Stimulated activated CD4-positive, alpha-beta T cell treated with anti-CD3 and anti-CD28 coated beads, Interleukin-2, amount 100 ng/mL, for 4 hours (primary cell): ENCODE measurements around the gene SCYGR5.
"Not testable (repeated sequence)": the region's sequence is repeated elsewhere in the genome, so short reads cannot be mapped to it uniquely, and the experiment has no call there.

Source experiments
- DNase-seq: peaks from one replicate; pipeline ENCODE4 v3.0.0-alpha.2; 2020; ENCODE audit warnings: low read depth

SCYGR5 gene

GRCh38 chr2:227673620-227674019 is 7.0 kb downstream of the SCYGR5 start:
- DNase-seq, result not testable (repeated sequence)

- DNase-seq, result no peak
These were observed 7.9 kb downstream of the SCYGR5 start for GRCh38 chr2:227674485-227674884.

DNA sequence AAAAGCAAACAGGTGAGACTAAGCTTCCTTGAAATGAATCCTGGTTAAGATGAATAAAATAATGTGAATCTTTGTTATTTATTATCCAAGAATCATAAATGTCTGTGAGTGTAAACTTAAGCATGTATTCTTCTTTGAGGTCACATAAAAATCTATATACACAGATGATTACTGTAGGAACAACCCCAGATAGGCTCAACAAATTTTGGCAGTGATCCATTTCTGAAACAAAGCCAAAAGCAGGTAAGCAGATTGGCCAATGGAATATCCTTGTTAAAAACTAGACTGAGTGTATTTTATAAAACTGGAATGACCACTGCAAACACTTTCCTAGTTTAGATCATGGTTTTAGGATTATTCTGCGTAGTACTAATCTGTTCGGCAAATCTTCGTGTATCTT is 11.3 kb downstream of the SCYGR5 start:
- no peak for DNase-seq

- DNase-seq, result no peak
These were observed 17.7 kb downstream of the SCYGR5 start for GRCh38 chr2:227684258-227684657.

DNA sequence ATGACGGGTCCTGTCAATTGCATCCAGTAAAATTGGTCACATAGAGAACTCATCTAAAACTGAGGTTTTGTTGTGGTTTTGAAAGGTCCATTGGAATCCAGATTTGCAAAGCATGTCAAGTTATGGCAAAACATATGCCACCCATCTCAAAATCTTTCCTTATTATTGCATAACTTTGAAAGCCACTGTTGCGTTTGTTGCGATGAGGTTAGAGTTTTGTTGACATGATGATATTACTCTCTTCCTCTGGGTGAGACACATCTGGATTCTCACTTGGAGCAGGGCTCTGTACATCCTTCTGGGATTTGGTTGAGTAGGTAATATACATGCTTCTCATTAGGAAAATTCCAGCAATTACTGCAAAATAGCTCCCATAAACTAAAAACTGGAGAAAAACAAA is 20.6 kb downstream of the SCYGR5 start:
- DNase-seq, result no peak

DNA sequence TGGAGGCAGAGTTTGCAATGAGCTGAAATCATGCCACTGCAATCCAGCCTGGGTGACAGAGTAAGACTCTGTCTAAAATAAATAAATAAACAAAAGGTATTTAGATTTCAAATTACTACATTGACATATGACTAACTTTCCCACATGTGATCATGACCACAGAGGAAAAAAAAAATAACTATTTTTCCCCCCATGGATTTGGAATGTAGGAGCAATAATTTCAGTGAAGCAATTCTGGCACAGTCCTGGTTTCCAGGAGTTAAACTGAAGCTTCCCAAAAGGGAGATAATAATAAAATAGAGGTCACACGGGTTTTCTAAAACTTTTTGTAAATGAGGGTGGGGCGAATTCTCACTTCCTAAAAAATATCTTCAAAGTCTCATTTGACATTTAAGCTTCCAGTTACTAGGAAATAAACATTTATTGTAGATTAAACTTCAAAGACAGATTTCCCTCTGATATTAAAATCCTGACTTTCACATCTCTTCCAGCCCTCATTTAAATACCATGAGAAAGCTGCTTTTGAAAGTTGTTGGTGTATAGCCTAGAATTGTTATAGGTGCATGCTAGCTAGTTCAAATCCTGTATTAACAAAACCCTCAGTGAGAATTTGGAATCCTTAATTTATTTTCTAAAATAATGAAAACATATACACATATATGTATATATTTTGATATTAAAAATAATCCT is 30.5 kb downstream of the SCYGR5 start:
- no peak for DNase-seq

GRCh38 chr2:227701556-227701955 is 35.0 kb downstream of the SCYGR5 start:
- no peak for DNase-seq

GRCh38 chr2:227703280-227703732 is 36.7 kb downstream of the SCYGR5 start:
- no peak for DNase-seq

GRCh38 chr2:227703961-227704360 is 37.4 kb downstream of the SCYGR5 start:
- no peak for DNase-seq

GRCh38 chr2:227706859-227707258 is 40.3 kb downstream of the SCYGR5 start:
- no peak for DNase-seq

- DNase-seq, result no peak
These were observed 40.8 kb downstream of the SCYGR5 start for GRCh38 chr2:227707390-227707789.

DNA sequence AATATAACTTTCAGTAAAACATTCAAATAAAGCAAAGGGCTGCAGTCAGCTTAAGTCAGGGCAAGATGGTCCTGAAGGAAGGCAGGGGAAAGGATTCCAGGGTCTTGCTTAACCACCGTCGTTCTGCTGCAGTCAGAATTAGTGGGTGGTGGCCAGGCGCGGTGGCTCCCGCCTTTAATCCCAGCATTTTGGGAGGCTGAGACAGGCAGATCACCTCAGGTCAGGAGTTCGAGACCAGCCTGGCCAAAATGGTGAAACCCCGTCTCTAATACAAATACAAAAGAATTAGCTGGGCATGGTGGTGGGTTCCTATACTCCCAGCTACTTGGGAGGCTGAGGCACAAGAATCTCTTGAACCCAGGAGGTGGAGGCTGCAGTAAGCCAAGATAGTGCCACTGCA is 44.4 kb downstream of the SCYGR5 start:
- DNase-seq, result no peak

DNA sequence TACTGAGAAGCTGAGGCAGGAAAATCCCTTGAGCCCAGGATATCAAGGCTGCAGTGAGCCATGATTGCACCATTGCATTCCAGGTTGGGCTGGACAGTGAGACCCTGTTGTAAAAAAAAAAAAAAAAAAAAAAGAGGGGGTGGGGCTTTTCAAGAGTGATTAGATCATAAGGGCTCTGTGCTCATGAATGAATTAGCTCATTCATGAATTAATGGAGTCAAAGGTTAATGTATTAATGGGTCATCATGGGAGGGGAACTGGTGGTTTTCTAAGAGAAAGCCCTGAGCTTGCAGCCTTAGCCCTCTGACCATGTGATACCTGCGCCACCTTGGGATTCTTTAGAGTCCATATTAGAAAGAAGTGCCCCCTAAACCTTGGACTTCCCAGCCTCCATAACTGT is 46.7 kb downstream of the SCYGR5 start:
- no peak for DNase-seq

GRCh38 chr2:227716501-227716900 is 49.9 kb downstream of the SCYGR5 start:
- DNase-seq, result no peak
